GM13976 (cell line): ENCODE data around the gene TRIM71.

Experiments used
- DNase-seq: peaks from one replicate; pipeline ENCODE4 v3.0.0; 2012; ENCODE audit warnings: low spot score
- CTCF ChIP-seq: IDR thresholded peaks from 2 replicates; pipeline ENCODE4 v1.5.1; 2012; ENCODE audit warnings: borderline replicate concordance, mild to moderate bottlenecking; ENCODE audit not compliant: insufficient read depth; ENCODE audit errors: extremely low read depth, missing control alignments, control extremely low read depth
- in situ Hi-C: fragments of 300-500 bp; cut with MboI; formaldehyde crosslinking; loops from one replicate; pipeline ENCODE4 v1.12.0; 2022; ENCODE audit warnings: low sequenced_read_pairs, mixed read lengths, inconsistent platforms; ENCODE audit not compliant: unreplicated experiment

TRIM71 gene

GRCh38 chr3:32831062-32831461, 13.3 kb downstream of the TRIM71 start:
- in situ Hi-C loops: no loop called here
- DNase-seq: no peak
- TF ChIP-seq CTCF: no peak

- in situ Hi-C loops: no loop called here
- no peak for TF ChIP-seq CTCF
- DNase-seq: no peak
Observed at GRCh38 chr3:32831791-32832190, 14.0 kb downstream of the TRIM71 start.

GRCh38 chr3:32832193-32832592, 14.4 kb downstream of the TRIM71 start:
- no peak for TF ChIP-seq CTCF
- DNase-seq: no peak
- in situ Hi-C loops: no loop called here

- TF ChIP-seq CTCF: no peak
- in situ Hi-C loops: no loop called here
- DNase-seq: no peak
Observed at GRCh38 chr3:32835049-32835371, 17.2 kb downstream of the TRIM71 start.

GRCh38 chr3:32835961-32836360, 18.2 kb downstream of the TRIM71 start:
- no peak for TF ChIP-seq CTCF
- in situ Hi-C loops: no loop called here
- DNase-seq: no peak

- DNase-seq: no peak
- in situ Hi-C loops: no loop called here
- no peak for TF ChIP-seq CTCF
Observed at GRCh38 chr3:32836601-32837000, 18.8 kb downstream of the TRIM71 start.

GRCh38 chr3:32837366-32837765, 19.6 kb downstream of the TRIM71 start:
- in situ Hi-C loops: no loop called here
- TF ChIP-seq CTCF: no peak
- DNase-seq: no peak
